Activated CD8-positive, alpha-beta memory T cell treated with anti-CD3 and anti-CD28 coated beads for 1 hour (primary cell): Measurements from ENCODE around the gene SSC4D.
"Not testable (repeated sequence)": the region's sequence is repeated elsewhere in the genome, so short reads cannot be mapped to it uniquely, and the experiment has no call there.

Experiments
- DNase-seq, 2 donors: peaks; one replicate each; pipeline ENCODE4 v3.0.0-alpha.2; 2020; ENCODE audit warnings: low read depth in 1 of 2; ENCODE audit errors: extremely low read depth in 1 of 2

The SSC4D gene

GRCh38 chr7:76387789-76388188 is 21.7 kb downstream of the SSC4D start:
- DNase-seq = not testable (repeated sequence)

DNA sequence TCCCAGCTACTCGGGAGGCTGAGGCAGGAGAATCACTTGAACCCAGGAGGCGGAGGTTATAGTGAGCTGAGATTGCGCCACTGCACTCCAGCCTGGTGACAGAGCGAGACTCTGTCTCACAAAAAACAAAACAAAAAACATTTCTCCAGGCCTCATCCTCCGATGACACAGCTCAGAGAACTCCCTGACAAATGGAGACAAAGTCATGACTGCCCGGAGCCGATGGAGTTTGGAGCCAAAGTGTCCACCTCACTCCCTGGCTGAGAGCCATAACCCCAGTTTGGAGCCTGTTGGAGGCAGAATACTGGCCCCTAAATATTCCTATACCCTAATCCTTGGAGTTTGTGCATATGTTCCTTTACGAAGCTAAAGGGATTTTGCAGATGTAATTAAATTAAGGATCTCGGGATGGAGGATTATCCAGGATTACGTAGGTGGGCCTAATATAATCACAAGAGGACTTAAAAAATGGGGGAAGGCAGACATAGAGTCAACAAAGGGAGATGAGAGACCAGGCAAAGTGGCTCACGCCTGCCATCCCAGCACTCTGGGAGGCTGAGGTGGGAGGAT is 22.7 kb downstream of the SSC4D start:
- DNase-seq = no peak

DNA sequence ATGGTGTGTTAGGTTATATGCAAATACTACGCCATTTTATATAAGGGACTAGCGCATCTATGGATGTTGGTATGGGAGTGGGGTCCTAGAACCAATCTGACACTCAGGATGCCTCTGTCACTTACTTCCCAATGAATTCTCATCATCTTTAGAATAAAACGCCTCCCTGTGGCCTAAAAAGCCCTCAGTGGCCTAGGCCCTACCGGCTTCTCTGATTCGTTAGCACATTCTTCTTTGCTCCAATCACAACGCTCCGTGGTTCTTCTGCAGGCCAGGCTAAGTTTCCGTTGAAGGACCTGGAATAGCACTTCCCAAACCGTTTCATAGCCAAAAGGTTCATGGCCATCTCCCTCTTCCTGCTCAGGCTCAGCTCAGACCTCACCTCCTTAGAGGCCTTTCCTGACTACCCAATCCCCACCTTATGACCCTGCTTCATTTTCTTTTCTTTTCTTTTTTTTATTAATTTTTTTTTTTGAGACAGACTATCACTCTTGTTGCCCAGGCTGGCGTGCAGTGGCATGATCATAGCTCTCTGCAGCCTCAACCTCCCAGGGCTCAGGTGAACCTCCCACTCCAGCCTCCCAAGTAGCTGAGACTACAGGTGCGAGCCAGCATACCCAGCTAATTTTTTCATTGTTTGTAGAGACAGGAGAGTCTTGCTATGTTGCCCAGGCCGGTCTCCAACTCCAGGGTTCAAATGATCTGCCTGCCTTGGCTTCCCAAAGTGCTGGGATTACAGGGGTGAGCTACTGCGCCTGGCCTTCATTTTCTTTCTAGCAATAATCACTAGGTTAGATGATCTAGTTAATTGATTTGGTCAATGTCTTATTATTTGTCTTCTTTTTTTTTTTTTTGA is 26.2 kb downstream of the SSC4D start:
- DNase-seq = no peak

DNA sequence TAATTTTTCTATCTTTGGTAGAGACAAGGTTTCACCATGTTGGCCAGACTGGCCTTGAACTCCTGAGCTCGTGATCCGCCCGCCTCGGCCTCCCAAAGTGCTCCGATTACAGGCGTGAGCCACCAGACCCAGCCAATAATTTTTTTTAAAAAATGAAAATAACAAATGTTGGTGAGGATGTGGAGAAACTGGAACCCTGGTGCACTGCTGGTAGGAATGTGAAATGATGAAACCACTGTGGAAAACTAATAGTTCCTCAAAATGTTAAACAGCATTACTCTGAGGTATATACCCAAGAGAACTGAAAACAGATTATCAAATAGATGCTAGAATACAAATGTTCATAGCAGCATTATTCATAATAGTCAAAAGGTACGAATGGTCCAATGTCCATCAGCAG is 27.7 kb downstream of the SSC4D start:
- no peak for DNase-seq

GRCh38 chr7:76380623-76380966 is 28.9 kb downstream of the SSC4D start:
- DNase-seq = no peak

GRCh38 chr7:76377186-76377918 is 32.1 kb downstream of the SSC4D start:
- DNase-seq = no peak

GRCh38 chr7:76375251-76375650 is 34.2 kb downstream of the SSC4D start:
- no peak for DNase-seq

DNA sequence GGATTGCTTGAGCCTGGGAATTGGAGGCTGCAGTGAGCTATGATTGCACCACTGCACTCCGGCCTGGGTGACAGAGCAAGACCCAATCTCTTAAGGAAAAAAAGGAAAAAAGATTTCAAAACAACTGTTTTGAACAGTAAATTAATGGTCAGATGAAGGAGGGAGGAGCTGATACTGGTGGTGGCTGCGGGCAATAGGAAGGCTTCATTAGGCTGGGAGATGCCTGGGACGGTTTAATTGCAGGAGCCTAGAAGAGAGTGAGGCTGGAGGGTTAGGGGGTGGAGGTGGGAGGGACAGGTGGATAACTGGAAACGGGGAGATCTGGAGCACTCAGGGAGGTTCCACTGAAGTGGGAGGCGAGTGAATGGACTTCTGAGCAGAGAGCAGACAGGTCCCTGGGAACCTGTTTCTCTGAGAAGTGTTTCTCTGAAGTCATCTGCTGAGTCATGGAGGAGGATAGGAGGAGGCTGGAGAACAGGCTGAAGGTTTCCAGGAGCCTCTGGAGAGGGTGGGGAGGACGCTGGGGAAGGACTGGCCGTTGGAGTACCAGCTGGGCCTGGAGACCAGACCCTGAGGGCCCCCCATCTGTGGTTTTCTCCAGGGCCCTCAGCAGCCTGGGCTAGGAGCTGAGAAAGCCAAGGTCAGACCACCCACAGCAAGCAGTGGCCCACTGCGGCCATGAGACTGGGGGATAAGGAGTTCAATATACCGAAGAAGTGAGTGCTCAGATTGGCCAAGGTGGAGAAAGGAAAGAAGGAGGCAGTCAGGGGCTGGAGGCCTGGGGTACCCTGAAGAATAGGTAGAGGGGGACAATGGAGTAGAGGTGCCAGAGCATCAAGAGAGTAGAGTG is 36.3 kb downstream of the SSC4D start:
- no peak for DNase-seq

- DNase-seq = no peak
Observed at GRCh38 chr7:76371396-76371795, 38.1 kb downstream of the SSC4D start.

DNA sequence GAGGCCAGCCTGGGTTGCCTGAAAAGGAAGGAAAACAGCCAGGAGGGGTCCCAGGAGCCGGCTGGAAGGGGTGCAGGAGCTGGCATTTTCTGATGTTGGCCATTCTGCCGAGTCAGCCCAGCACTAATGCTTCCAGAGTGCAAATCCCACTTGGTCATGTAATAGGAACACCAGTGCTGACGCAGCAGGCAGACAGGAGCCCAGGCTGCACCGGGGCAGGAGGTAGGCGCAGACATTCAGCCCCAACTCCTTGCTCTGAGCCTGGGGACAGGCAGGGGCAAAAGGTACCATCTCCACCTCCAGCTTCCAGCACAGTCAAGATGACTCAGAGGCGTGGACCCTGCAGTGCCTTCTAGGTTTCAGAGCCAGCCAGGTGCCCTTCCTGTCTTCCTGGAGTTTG is 40.5 kb downstream of the SSC4D start:
- no peak for DNase-seq

- DNase-seq = no peak
Observed at GRCh38 chr7:76368190-76368589, 41.3 kb downstream of the SSC4D start.

- DNase-seq = no peak
Observed at GRCh38 chr7:76364198-76364584, 45.3 kb downstream of the SSC4D start.

DNA sequence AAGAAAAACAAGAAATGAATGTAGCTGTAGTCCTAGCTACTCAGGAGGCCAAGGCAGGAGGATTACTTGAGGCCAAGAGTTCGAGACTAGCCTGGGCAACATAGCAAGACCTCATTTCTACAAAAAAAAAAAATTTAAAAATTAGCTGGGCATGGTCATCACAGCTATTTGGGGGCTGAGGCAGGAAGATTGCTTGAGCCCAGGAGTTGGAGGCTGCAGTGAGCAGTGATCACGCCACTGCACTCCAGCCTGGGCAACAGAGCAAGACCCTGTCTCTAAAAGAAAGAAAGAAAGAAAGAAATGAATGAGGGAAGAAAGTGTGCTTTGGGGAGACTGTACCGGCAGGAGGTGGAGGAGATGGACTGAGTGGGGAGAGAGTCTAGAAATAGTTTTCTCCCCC is 45.7 kb downstream of the SSC4D start:
- not testable (repeated sequence) for DNase-seq

GRCh38 chr7:76359978-76360638 is 49.4 kb downstream of the SSC4D start:
- DNase-seq = no peak

DNA sequence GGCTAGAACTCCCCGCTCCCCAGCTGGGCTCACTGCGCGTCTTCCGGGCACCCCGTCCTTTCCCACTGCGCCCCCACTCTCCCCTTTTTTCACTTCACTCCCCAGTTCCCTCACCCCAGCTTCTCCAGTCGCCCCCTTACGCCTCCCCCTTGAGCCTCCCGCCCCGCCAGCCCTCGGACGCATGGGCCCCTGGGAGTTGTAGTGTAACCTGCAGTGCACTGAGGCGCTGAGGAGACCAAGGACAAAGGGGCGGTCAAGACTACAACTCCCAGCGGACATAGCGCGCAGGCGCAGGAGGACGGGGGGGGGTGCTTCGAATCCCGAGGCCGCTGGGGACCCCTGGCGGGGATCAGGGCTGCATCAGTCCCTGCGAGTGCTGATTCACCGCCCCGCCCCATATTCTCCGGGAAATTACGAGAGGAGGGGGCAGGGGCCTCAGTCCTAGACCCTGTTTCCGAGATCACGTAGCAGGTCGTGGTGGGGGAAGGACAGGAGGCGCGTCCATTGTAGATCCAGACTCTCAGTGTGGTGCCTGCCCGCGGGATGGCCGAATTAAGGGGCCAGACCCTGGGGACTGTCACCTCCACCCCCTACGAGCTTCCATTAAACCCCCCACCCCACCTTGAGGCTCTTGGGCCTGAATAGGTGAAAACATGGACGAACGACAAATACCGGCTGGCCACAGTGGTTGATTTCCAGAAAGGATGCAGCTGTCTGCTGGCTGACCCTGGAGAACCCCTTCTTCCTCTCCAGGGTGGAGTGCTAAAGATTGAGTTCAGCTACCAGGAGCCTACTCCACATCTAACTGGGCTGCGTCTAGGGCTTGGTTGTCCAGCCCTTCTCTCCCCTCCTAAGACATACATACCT is 50.2 kb downstream of the SSC4D start:
- peak; percentile 86 to 90 for DNase-seq

- peak; percentile 63 to 85 for DNase-seq
Observed at GRCh38 chr7:76358481-76359110, 50.9 kb downstream of the SSC4D start, which contains the start of gene YWHAG. Gene YWHAG, minus strand, starts transcription at chr7:76358991. Its CDS starts 183 bp downstream, at chr7:76358808.

DNA sequence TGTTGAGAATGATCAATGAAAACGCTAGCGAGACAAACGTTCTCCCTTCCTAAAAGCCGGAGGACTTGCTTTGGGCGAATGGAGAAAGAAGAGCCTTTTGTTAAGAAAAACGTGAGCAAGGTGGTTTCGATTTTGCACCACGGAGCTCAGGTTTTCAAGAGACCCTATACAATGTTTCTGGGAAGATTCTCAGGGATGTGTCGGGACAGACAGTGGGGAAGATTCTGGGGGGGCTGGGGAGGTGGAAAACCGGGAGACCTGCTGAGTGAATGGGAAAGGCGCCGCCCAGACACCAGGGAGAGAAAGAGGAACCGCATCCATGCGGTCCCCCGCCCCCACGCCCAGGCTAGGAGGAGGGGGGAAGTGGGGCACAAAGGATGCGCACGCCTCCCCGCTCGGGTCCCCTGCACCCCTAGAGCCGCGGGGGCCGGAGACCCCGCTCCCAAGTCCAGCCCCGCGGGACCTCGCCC is 51.5 kb downstream of the SSC4D start:
- peak in 1 of 2 donors; percentile 35 for DNase-seq

- DNase-seq = no peak
Observed at GRCh38 chr7:76357475-76358010, 52.0 kb downstream of the SSC4D start.

DNA sequence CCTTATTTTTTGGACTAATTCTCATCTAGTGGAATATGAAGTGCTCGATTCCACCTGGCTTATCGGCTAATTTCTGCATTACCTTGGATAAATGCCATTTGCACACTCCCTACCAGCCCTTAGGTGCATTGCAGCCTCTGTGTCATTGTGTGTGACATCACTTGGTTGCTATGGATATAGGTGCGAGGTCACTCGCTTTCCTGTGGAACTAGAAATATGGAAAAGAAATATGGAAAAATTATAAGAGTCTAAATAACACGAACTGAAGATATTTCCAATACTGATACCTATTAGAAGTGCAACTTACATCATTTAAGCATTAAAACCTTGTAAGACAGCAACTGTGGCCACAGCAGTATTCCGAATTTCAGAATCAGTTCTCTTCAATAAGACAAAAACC is 52.7 kb downstream of the SSC4D start:
- DNase-seq = no peak
